ENCODE data around the gene LMNB1. TPM values are rescaled to one million over a fixed set of nuclear protein-coding genes. Genes with fewer than 3 reads are reported as not detected.

The LMNB1 gene
- total and polyA plus RNA-seq, 5 donors = 0.43 to 3.6 (median 1.8) TPM

- Histone ChIP-seq H3K27ac (ENCODE audit: low read length) (peak overlapping the region; percentile 6), H3K4me1 (ENCODE audit: control insufficient read depth, insufficient read depth, low read length) (no peaks in the 10 kb centered on the region), H3K4me3 (ENCODE audit: low read length) (no peak overlapping the region), H3K9me3 (ENCODE audit: control insufficient read depth, low read length) (no peaks in the 10 kb centered on the region), H3K27me3 (ENCODE audit: control insufficient read depth, insufficient read depth) (no peaks in the 10 kb centered on the region)
- WGBS = 54% methylated on average over 13 of the region's 13 CpGs
- DNase-seq (peak in 2 of 3 donors; percentile 40 to 68), ATAC-seq (peak; percentile 73 to 77)
- intact Hi-C loops (cut with DNase I) = loop anchor here in 1 of 4 donors (10.0 kb wide), 1 partner anchor 177 kb away; the partner anchor contains the start of gene MARCHF3
These were observed 80.8 kb downstream of the LMNB1 start for GRCh38 chr5:126857472-126858410.

- H3K4me3 ChIP-seq (ENCODE audit: low read length) = no peak overlapping the region
- intact Hi-C loops (cut with DNase I) = loop anchor here in 1 of 4 donors (10.0 kb wide), 1 partner anchor 176 kb away; the partner anchor contains the start of gene MARCHF3
- ATAC-seq (no peak), DNase-seq (no peak)
- H3K27me3 ChIP-seq (ENCODE audit: control insufficient read depth, insufficient read depth) = no peaks in the 10 kb centered on the region
- 88% methylated on average over 11 of the region's 11 CpGs for WGBS
- H3K4me1 ChIP-seq (ENCODE audit: control insufficient read depth, insufficient read depth, low read length) = no peaks in the 10 kb centered on the region
- no peak overlapping the region for H3K27ac ChIP-seq (ENCODE audit: low read length)
- no peaks in the 10 kb centered on the region for H3K9me3 ChIP-seq (ENCODE audit: control insufficient read depth, low read length)
These were observed 81.5 kb downstream of the LMNB1 start for GRCh38 chr5:126858441-126858840.

- H3K27me3 ChIP-seq (ENCODE audit: control insufficient read depth, insufficient read depth) = no peaks in the 10 kb centered on the region
- WGBS = 96% methylated on average over 4 of the region's 4 CpGs
- intact Hi-C loops (cut with DNase I) = no loop called here
- no peaks in the 10 kb centered on the region for H3K9me3 ChIP-seq (ENCODE audit: control insufficient read depth, low read length)
- no peak for ATAC-seq
- no peak for DNase-seq
- peaks cover 7% of the 10 kb centered on the region for H3K4me1 ChIP-seq (ENCODE audit: control insufficient read depth, insufficient read depth, low read length)
- H3K27ac ChIP-seq (ENCODE audit: low read length) = no peak overlapping the region
- no peak overlapping the region for H3K4me3 ChIP-seq (ENCODE audit: low read length)
These were observed 86.5 kb downstream of the LMNB1 start for GRCh38 chr5:126863402-126863801.

- Histone ChIP-seq H3K27ac (ENCODE audit: low read length) (no peak overlapping the region), H3K27me3 (ENCODE audit: control insufficient read depth, insufficient read depth) (no peaks in the 10 kb centered on the region), H3K4me1 (ENCODE audit: control insufficient read depth, insufficient read depth, low read length) (peaks cover 7% of the 10 kb centered on the region), H3K4me3 (ENCODE audit: low read length) (no peak overlapping the region), H3K9me3 (ENCODE audit: control insufficient read depth, low read length) (no peaks in the 10 kb centered on the region)
- no peak for DNase-seq
- intact Hi-C loops (cut with DNase I) = no loop called here
- 94% methylated on average over 22 of the region's 22 CpGs for WGBS
- no peak for ATAC-seq
These were observed 87.2 kb downstream of the LMNB1 start for GRCh38 chr5:126864042-126864688.

- H3K4me3 ChIP-seq (ENCODE audit: low read length) = no peak overlapping the region
- 57% methylated on average over 3 of the region's 3 CpGs for WGBS
- ATAC-seq (no peak), DNase-seq (no peak)
- H3K9me3 ChIP-seq (ENCODE audit: control insufficient read depth, low read length) = no peaks in the 10 kb centered on the region
- intact Hi-C loops (cut with DNase I) = no loop called here
- peaks cover 7% of the 10 kb centered on the region for H3K4me1 ChIP-seq (ENCODE audit: control insufficient read depth, insufficient read depth, low read length)
- H3K27me3 ChIP-seq (ENCODE audit: control insufficient read depth, insufficient read depth) = no peaks in the 10 kb centered on the region
- H3K27ac ChIP-seq (ENCODE audit: low read length) = no peak overlapping the region
These were observed 88.4 kb downstream of the LMNB1 start for GRCh38 chr5:126865299-126865698.

- 56% methylated on average over 8 of the region's 8 CpGs for WGBS
- Histone ChIP-seq H3K4me1 (ENCODE audit: control insufficient read depth, insufficient read depth, low read length) (peaks cover 7% of the 10 kb centered on the region), H3K9me3 (ENCODE audit: control insufficient read depth, low read length) (no peaks in the 10 kb centered on the region), H3K4me3 (ENCODE audit: low read length) (no peak overlapping the region), H3K27me3 (ENCODE audit: control insufficient read depth, insufficient read depth) (no peaks in the 10 kb centered on the region), H3K27ac (ENCODE audit: low read length) (no peak overlapping the region)
- intact Hi-C loops (cut with DNase I) = no loop called here
- DNase-seq (peak; percentile 44 to 72 (median 70)), ATAC-seq (peak; percentile 47 to 64)
These were observed 90.1 kb downstream of the LMNB1 start for GRCh38 chr5:126866851-126867636.

- WGBS = 68% methylated on average over 11 of the region's 11 CpGs
- ATAC-seq = no peak
- DNase-seq = no peak
- Histone ChIP-seq H3K27ac (ENCODE audit: low read length) (no peak overlapping the region), H3K27me3 (ENCODE audit: control insufficient read depth, insufficient read depth) (no peaks in the 10 kb centered on the region), H3K4me1 (ENCODE audit: control insufficient read depth, insufficient read depth, low read length) (peaks cover 7% of the 10 kb centered on the region), H3K9me3 (ENCODE audit: control insufficient read depth, low read length) (no peaks in the 10 kb centered on the region), H3K4me3 (ENCODE audit: low read length) (no peak overlapping the region)
- intact Hi-C loops (cut with DNase I) = no loop called here
These were observed 91.5 kb downstream of the LMNB1 start for GRCh38 chr5:126868338-126869004.

GRCh38 chr5:126869005-126869451 lies 92.1 kb downstream of the LMNB1 start:
- no peak overlapping the region for H3K27ac ChIP-seq (ENCODE audit: low read length)
- whole genome bisulfite sequencing = 26% methylated on average over 22 of the region's 22 CpGs
- H3K4me1 ChIP-seq (ENCODE audit: control insufficient read depth, insufficient read depth, low read length) = peaks cover 7% of the 10 kb centered on the region
- intact Hi-C loops (cut with DNase I) = no loop called here
- H3K4me3 ChIP-seq (ENCODE audit: low read length) = no peak overlapping the region
- no peaks in the 10 kb centered on the region for H3K9me3 ChIP-seq (ENCODE audit: control insufficient read depth, low read length)
- ATAC-seq (peak; percentile 66 to 74), DNase-seq (peak; percentile 49 to 77 (median 75))
- no peaks in the 10 kb centered on the region for H3K27me3 ChIP-seq (ENCODE audit: control insufficient read depth, insufficient read depth)

GRCh38 chr5:126871441-126871840 lies 94.5 kb downstream of the LMNB1 start:
- Histone ChIP-seq H3K4me1 (ENCODE audit: control insufficient read depth, insufficient read depth, low read length) (peaks cover 9% of the 10 kb centered on the region), H3K4me3 (ENCODE audit: low read length) (no peak overlapping the region), H3K27me3 (ENCODE audit: control insufficient read depth, insufficient read depth) (no peaks in the 10 kb centered on the region), H3K27ac (ENCODE audit: low read length) (no peak overlapping the region), H3K9me3 (ENCODE audit: control insufficient read depth, low read length) (no peaks in the 10 kb centered on the region)
- intact Hi-C loops (cut with DNase I) = no loop called here
- WGBS = 95% methylated on average over 6 of the region's 6 CpGs
- DNase-seq (no peak), ATAC-seq (no peak)
